ENCODE results near the gene C10orf90.

GRCh38 chr10:126702181-126702580, 31.7 kb upstream of the C10orf90 start:
- TF ChIP-seq CTCF (IDR thresholded peaks at IDR 0.05; ENCODE audit: low read depth, low read length, poor library complexity, severe bottlenecking) (no peak), EZH2phosphoT487 (IDR thresholded peaks at IDR 0.05; ENCODE audit: borderline replicate concordance, low read length) (no peak)

Data from DOHH2 (cell line).